ENCODE results near the gene KCNN1.
"Not testable (repeated sequence)": the region's sequence is repeated elsewhere in the genome, so short reads cannot be mapped to it uniquely, and the experiment has no call there.

KCNN1 gene

DNA sequence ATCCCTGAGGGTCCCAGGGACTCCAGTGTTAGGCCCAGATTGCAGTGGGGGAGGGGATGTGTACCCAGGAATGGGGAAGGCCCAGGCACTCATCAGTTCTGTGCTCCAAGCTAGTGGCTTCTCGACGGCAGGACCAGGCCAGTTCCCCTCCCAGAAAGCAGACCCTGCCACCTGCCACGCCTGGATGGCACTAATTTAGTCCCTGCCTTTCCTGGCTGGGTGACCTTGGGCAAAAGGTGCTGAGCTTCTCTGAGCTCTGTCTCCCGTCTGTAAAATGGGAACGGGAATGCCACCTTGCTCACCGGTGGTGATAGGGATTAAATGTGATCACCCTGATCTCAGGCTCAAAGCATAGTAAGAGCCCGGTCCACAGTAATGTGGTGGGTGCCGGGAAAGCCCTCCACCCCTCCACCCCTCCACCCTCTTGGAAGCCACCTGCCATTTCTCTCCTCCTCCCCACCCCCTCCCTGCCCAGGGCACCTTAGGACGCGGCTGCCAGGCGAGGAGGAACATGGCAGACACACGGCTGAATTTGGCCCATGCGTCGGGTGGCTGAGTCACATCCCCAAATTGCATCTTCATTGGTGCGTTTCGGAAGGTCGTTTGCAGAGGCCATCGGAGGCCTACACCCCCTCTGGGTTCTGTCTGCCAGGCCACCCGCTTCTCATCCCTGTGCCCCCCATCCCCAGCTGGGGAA, 2.3 kb downstream of the KCNN1 start:
- DNase-seq = no peak

DNA sequence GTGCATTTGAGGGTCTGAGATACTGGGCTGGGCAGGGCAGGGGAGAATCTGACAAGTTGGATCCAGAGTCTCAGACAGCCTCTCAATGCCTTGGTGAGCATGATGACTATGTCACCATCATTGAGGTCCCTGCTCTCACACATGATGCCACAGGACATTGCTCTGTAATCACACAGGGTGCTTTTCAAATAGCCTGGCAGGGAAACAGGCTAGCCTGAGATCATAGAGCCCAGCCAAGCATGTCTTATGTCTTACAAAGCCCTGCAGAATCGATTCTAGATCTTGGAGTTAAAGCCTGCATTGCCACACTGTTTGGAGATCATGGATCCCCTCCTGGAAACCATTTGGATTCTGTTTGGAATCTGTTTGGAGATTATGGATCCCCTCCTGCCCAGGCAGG, 5.3 kb downstream of the KCNN1 start:
- DNase-seq = no peak

DNA sequence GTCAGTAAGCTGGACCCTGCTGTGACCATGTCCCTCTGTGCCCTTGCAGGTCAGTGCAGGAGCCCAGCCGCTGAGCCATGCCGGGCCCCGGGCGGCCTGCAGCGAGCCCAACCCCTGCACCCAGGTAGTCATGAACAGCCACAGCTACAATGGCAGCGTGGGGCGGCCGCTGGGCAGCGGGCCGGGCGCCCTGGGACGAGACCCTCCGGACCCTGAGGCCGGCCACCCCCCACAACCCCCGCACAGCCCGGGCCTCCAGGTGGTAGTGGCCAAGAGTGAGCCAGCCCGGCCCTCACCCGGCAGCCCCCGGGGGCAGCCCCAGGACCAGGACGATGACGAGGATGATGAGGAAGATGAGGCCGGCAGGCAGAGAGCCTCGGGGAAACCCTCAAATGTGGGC, 6.9 kb downstream of the KCNN1 start:
- DNase-seq = no peak

DNA sequence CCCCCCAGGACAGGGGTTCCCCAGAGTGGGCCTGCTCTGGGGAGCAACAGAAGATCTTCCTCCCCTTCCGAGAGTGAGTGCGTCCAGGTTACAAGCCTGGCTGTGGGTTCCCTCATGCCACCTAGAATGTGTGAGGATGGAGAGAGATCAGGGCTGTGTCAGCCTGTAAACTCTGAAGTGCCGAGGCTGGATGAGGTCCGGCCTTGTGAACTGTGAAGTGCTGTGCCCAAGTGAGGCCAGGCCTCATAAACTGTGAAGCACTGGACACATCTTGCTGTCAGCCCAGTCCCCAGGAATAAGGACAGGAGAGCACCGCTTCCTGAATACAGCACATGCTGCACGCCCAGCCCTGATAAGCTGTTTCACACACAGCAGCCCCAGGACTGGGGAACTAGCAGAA, 7.6 kb downstream of the KCNN1 start:
- DNase-seq = no peak

DNA sequence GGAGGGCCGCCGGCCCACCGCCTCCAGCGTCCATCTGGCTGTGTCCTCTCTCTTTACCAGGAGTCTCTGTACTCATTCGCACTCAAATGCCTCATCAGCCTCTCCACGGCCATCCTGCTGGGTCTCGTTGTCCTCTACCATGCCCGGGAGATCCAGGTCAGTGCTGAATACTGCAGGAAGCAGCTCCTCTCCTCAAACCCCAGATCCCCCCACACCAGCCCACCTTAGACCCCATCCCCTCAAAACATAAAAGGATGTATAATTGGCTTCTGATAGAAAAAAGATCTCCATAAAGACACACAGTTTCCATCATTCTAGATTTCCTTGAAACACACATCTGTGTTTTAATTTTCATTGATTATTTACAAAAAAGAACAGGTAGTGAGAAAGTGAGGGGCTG, 8.1 kb downstream of the KCNN1 start:
- no peak for DNase-seq

DNA sequence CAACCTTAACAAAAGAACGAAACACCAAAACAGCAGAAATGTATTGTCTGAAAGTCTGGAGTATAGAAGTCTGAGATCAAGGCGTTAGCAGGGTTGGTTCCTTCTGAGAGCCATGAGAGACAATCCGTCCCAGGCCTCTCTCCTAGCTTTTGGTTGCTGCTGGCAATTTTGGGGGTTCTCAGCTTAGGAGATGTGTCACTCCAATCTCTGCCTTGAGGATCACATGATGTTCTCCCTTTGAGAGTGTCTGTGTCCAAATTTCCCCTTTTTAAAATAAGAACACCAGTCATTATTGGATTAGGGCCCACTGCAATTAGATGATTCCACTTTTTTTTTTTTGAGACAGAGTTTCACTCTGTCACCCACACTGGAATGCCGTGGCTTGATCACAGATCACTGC, 10.1 kb downstream of the KCNN1 start:
- DNase-seq = no peak

DNA sequence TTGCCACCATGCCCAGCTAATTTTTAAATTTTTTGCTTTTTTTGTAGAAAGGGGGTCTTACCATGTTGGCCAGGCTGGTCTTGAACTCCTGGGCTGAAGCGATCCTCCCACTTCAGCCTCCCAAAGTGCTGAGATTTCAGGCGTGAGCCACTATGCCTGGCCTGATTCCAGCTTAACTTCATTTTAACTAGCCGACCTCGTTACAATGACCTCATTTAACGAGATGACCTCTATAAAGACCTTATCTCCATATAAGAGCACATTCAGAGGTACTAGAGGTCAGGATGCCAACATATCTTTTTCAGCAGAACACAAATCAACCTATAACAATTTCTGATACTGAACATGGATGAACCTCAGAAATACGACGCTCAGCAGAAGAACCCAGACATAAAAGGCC, 10.6 kb downstream of the KCNN1 start:
- no peak for DNase-seq

DNA sequence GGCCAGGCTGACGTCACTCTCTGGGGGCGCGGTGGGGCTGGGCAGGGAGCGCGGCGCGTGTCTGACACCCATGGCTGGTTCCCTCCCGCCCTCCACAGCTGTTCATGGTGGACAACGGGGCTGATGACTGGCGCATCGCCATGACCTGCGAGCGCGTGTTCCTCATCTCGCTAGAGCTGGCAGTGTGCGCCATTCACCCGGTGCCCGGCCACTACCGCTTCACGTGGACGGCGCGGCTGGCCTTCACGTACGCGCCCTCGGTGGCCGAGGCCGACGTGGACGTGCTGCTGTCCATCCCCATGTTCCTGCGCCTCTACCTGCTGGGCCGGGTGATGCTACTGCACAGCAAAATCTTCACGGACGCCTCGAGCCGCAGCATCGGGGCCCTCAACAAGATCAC, 14.7 kb downstream of the KCNN1 start:
- no peak for DNase-seq

DNA sequence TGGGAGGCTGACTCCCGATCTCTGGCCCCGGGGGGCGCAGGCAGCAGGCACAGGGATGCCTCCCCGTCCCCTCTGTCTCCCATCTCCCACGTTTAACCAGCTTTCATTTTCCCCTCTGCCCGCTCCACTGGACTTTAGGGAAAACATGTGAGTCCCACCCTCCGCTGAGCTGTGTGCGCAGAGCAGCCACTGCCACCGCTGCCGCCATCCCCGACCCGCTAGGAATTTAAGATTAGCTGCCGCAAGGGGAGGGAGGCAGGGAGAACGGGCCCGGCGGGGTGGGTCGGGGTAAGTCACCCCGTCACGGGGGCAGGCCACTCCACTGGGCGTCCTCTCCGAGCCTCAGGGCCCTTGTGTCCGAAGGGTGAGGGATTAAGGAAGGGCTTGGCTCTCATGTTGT, 15.5 kb downstream of the KCNN1 start:
- no peak for DNase-seq

DNA sequence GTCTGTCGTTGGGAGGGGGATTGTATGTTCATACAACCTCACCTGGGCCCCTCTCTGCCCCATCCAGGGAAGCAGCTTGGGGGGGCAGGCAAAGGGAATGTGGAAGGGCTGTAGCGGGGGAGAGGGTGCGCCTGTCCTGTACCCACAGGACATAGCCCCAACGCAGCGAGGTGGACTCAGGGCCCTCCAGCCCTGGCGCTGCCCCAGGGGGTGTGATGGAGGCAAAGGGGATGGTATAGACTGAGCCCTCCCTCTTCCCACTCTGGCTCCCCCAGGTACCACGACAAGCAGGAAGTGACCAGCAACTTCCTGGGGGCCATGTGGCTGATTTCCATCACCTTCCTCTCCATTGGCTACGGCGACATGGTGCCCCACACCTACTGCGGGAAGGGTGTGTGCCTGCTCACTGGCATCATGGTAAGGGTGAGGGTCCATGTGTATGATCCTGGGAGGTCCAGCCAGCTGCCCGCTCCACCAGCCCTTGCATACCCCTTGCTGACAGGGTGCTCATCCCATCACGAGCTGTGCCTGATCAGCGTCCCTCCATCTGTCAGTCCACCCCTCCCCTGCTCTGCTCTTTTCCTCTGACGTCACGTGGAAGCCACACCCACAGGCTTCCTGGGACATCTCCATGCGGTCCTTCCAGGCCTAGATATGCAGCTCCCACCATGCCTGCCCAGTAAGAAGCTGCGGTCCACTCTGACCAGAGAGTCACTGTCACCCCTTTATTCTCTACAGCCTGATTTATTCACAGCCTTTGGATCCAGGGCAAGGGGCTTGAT, 18.3 kb downstream of the KCNN1 start:
- no peak for DNase-seq

DNA sequence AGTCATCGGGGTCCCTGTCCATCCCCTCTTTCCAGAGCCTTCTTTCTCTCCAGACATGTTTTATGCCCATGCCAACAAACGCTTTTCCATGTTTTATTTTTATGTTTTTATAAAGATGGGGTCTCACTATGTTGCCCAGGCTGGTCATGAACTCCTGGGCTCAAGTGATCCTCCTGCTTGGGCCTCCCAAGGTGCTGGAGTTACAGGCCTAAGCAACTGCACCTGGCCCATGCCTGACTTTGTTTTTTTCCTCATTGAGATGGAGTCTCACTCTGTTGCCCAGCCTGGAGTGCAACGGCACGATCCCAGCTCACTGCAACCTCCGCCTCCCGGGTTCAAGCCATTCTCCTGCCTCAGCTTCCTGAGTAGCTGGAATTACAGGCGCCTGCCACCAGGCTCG, 19.7 kb downstream of the KCNN1 start:
- not testable (repeated sequence) for DNase-seq

DNA sequence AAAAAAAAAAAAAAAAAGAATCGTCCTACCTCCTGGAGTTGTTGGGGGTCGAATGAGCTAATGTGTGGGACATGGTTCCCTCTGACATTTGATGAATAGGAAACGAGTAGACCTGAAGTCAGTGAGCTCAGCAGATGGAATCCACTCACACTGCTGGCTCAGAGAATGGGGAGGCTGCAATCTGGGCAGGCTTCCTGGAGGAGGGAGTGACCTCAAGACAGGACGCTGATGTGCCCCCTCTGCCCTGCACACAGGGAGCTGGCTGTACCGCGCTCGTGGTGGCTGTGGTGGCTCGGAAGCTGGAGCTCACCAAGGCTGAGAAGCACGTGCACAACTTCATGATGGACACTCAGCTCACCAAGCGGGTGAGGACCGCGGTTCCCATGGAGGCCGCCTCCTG, 21.3 kb downstream of the KCNN1 start:
- DNase-seq = no peak

DNA sequence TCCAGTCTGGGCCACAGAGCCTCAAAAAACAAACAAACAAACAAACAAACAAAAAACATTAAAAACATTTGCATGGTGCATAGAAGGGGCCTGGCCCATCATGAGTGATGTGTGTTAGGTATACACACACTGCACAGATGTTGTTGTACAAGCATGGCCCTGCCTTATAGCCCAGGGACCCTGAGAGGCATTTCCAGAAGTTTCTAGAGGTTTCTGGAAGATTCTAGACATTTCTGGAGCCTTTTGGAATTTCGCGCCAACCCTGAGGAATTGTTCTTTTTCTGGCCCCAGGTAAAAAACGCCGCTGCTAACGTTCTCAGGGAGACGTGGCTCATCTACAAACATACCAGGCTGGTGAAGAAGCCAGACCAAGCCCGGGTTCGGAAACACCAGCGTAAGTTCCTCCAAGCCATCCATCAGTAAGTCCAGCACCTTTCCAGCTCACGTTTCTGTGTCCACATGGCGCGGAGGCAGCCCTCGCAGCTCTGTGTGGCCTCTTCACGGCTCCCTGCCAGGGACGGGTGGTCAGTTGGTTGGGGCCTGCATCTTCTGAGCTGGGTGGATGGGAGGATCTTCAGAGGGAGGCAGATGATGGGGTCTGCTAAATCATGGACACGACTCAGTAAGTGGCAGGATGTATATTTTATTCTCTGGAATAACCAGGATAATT, 22.7 kb downstream of the KCNN1 start:
- DNase-seq = no peak

DNA sequence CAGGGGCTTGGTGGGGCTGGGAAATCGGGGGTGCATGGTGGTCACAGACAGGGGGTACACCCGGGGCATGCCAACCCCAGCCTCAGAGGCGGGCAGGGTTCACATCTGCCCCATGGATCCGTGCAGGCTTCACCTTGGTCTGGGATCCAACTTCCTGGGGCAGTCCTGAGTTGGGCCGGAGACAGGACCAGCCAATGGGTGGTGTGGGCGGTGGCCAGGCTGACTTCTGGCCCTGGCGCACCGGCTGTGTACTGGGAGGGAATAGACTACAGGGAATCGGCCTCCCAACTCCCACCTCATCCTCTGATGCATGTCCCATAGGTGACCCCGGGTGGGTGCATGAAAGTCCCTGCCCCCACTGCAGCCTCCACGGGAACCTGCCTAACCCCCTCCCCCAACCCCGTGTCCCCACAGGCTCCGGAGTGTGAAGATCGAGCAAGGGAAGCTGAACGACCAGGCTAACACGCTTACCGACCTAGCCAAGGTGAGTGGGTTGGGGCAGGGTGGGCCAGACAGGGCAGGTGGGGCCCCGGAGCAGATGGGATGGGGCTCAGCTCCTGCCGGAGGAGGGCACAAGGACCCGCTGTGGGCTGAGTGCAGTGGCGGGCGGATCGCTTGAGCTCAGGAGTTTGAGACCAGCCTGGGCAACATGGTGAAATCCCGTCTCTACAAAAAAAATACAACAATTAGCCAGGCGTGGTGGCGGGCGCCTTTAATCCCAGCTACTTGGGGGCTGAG, 26.3 kb downstream of the KCNN1 start:
- DNase-seq = no peak

DNA sequence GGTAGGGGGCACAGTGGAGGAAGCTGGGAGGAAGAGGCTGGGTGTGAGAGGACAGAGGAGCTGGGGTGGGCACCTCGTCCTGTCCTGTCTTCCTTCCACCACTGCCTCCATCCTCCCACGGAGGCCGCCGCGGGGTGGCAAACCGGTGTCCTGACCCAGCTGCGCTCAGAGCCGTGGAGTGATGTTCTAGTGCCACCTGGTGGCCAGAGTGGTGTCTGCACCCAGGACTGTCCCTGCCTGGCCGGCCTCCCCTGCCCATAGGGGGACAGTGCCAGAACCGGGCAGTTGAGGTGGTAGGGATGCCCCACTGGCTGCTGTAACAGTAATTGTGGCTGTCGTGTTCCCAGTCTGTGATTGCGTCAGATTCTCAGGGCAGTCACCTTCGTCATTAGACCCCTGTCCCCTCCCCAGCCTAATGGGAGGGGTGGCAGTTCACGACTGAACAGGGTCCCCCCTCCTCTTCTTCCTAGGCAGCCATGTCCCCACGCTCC, 30.0 kb downstream of the KCNN1 start:
- DNase-seq = peak; percentile 37

DNA sequence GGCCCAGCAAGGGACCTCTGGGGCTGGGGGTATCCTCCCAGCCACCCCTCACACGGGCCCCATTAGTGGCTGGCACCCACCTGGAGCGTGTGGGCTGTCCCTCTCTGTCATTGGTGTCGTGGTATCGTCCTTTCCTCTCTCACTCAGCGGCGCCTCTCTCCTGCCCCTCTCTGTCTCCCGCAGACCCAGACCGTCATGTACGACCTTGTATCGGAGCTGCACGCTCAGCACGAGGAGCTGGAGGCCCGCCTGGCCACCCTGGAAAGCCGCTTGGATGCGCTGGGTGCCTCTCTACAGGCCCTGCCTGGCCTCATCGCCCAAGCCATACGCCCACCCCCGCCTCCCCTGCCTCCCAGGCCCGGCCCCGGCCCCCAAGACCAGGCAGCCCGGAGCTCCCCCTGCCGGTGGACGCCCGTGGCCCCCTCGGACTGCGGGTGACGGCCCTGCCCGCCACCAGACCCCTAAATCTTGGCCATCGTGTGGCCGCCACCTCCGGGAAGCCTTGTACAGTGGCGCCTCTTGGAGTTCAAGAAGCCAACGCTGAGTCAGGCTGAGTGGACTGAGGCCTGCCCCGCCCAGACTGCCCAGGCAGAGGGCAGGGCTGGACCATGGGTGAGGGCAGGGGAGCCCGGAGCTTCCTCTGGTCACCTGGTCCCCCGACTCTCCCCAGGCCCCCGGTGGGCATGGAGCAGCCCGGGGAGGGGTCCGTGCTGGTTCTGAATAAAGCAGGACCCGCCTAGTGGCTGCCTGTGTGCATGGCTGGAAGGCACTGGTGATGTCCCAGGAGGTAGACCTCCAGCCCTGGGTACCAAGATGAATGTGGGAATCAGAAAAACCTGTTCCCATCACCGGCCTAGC, 31.3 kb downstream of the KCNN1 start:
- no peak for DNase-seq

DNA sequence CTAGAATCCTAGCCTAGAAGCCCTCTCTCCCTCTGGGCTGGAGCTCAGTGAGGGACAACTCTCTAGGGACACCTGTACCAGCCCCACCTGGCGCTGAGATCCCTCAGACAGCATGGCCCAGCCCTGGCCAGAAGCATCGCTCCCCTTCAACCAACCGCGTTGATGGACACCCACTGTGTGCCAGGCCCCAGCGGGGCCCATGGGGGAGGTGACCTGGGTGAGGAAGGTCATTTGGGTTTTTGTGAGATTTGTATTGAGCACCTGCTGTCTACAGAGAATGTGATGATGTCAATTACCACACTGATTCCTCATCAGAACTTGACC, 31.9 kb downstream of the KCNN1 start:
- no peak for DNase-seq

DNA sequence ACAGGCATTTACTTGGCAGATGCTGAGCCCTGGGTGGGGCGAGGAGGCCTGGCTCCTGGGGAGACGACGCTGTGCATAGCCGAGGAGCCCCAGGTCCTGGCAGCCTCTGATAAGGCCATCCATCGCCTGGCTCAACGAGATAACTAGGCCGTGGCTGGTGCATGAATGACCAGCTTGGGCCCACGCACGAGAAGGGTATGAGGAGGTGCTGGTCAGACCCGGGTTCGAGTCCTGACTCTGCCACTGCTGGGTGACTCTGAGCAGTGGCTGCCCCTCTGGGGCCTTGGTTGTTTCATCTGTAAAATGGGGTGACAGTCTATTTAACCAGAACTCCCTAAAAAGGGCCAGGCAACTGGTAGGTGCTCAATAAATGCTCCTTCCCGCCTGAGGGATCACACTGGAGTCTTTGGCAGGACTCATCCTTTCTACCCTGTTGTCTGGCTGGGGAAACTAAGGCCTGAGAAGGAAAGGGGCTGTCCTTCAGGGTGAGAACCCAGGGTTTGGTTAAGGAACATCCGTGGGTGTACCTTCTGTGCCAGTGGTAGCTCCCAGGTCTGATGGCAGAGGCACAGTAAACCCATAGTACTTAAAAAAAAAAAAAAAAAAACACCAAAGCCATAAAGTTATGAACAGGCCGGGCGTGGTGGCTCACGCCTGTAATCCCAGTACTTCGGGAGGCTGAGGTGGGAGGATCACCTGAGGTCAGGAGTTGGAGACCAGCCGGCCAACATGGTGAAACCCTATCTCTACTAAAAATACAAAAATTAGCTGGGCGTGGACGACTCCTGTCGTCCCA, 33.0 kb downstream of the KCNN1 start:
- no peak for DNase-seq

DNA sequence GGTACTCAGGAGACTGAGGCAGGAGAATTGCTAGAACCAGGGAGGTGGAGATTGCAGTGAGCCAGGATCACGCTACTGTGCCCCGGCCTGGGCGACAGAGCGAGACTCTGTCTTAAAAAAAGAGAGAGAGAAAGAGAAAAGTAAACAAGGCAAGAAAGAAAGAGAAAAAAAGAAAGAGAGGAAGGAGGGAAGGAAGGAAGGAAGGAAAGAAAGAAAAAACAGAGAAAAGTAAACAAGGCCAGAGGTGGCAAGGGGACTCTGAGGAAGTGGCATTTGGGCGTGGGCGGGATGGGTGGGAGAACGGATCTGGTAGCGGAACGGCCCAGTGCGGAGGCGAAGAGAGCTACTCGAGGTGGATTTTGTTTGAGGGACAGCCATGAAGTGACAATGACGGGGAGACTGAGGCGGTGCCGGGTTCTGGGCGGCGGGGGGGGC, 33.6 kb downstream of the KCNN1 start:
- DNase-seq = no peak

DNA sequence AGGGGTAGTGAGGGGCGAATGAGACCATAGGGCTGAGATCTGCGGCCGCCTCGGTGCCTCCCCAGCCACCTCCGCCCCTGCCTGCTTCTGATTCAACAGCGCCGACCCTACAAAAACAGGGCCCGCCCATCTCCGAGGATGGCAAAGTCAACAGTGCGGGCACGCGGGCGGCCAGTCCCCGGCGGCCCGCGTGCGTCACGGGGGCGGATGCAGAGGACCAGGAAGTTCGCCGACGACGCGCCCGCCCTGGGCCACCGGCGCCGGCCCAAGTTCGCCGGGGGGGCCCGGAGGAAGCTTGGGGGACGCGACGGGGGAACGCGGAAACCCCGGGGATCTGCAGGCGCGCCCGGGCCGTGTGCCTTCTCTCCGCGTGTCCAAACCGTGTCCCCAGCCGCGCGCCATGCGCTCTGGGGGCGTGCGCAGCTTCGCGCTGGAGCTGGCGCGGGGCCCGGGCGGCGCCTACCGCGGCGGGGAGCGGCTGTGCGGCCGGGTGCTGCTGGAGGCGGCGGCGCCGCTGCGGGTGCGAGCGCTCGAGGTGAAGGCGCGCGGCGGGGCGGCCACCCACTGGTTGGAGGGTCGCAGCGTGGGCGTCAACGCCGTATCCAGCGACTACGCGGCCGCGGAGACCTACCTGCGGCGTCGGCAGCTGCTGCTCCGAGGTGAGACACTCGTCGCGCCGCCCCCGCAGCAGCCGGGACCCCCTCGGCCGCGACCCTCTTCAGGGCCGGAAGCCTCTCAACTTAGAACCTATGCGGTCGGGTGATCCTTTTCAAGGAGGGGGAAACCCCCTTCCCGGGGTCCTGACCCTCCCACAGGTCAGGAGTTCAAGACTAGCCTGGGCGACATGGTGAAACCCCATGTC, 34.2 kb downstream of the KCNN1 start:
- peak; percentile 36 for DNase-seq
